GM12878 (cell line): ENCODE measurements around the gene FNDC8. TPM values are rescaled to one million over a fixed set of nuclear protein-coding genes. Genes with fewer than 3 reads are reported as not detected.
"Not testable (repeated sequence)": the region's sequence is repeated elsewhere in the genome, so short reads cannot be mapped to it uniquely, and the experiment has no call there.

ENCODE experiments used
- ATAC-seq: fragments of 200-7000 bp; cut with Tn5 transposase; 3 replicates; pipeline ENCODE4 v1.9.1; 2020; ENCODE audit warnings: mild to moderate bottlenecking, moderate library complexity
- BruUV-seq: library from RNA; stranded (reverse); fragments of 400-500 nt; replicated peaks from 2 replicates; lab custom pipeline; 2021; lab: Mats Ljungman, UMichigan
- CTCF ChIA-PET: fragments of 300-600 bp; sonication (Branson Sonifier 250); formaldehyde crosslinking; extraction: SDS; loops from one replicate; lab custom pipeline; 2021; ENCODE audit warnings: inconsistent platforms; lab: Yijun Ruan, JAX
- POLR2A ChIA-PET: fragments of 350-600 bp; formaldehyde crosslinking; extraction: SDS; loops from one replicate; lab custom pipeline; 2021; ENCODE audit warnings: inconsistent platforms; lab: Charles Lee
- RAD21 ChIA-PET: fragments of 300-600 bp; sonication (Branson Sonifier 250); formaldehyde crosslinking; loops from one replicate; lab custom pipeline; 2023; ENCODE audit warnings: antibody characterized with exemption; ENCODE audit not compliant: unreplicated experiment; lab: Charles Lee
- SMC1A ChIA-PET: fragments of 300-600 bp; sonication (Branson Sonifier 250); formaldehyde crosslinking; loops from one replicate; lab custom pipeline; 2023; ENCODE audit not compliant: unreplicated experiment, uncharacterized antibody; lab: Charles Lee
- DNase-seq: peaks from one replicate; pipeline ENCODE4 v3.0.0-alpha.2; 2011; ENCODE audit warnings: low read depth, low spot score
- FAIRE-seq: peaks from 3 replicates; lab custom pipeline; 2011; peaks lifted over from hg19 to GRCh38; lab: Jason Lieb, UNC
- H2AFZ ChIP-seq: 2 replicates; pipeline ENCODE4 v1.6.0; 2011; ENCODE audit warnings: low read depth, low read length, control low read depth; ENCODE audit not compliant: control insufficient read depth
- H3K27ac ChIP-seq: 2 replicates; pipeline ENCODE4 v1.5.1; 2011; ENCODE audit warnings: control low read depth; ENCODE audit not compliant: control insufficient read depth, insufficient read depth
- H3K27me3 ChIP-seq, 2 experiments: replicated peaks in 1 of 2; 2 replicates each; pipeline versions ENCODE4 v1.6.0 to v1.6.1; 2011; ENCODE audit warnings: low read length in 1 of 2; ENCODE audit not compliant: control insufficient read depth in 2 of 2, insufficient read depth in 2 of 2
- H3K36me3 ChIP-seq, 2 experiments: 2 replicates each; pipeline ENCODE4 v1.5.1; 2011; ENCODE audit warnings: low read length in 1 of 2; ENCODE audit not compliant: control insufficient read depth in 2 of 2, insufficient read depth in 2 of 2
- H3K4me1 ChIP-seq: 2 replicates; pipeline ENCODE4 v1.6.1; 2011; ENCODE audit warnings: mild to moderate bottlenecking, low read length, moderate library complexity, mixed read lengths; ENCODE audit not compliant: control insufficient read depth, insufficient read depth
- H3K4me2 ChIP-seq: 2 replicates; pipeline ENCODE4 v1.6.0; 2011; ENCODE audit warnings: control low read depth; ENCODE audit not compliant: control insufficient read depth, insufficient read depth
- H3K4me3 ChIP-seq: fragments of 200-600 bp; sonication (generic); 2 replicates; pipeline ENCODE4 v1.5.1; 2016
- H3K79me2 ChIP-seq: 2 replicates; pipeline ENCODE4 v1.6.0; 2011; ENCODE audit warnings: low read length; ENCODE audit not compliant: control insufficient read depth, insufficient read depth
- H3K9ac ChIP-seq: 2 replicates; pipeline ENCODE4 v1.8.0; 2011; ENCODE audit warnings: low read length, control low read depth, mixed read lengths; ENCODE audit not compliant: control insufficient read depth, insufficient read depth
- H3K9me3 ChIP-seq: replicated peaks from 3 replicates; pipeline ENCODE4 v1.5.1; 2011; ENCODE audit warnings: mild to moderate bottlenecking, low read length; ENCODE audit not compliant: control insufficient read depth, insufficient read depth
- H4K20me1 ChIP-seq: 2 replicates; pipeline ENCODE4 v1.6.0; 2011; ENCODE audit not compliant: control insufficient read depth, insufficient read depth
- BHLHE40 ChIP-seq, 2 experiments: fragments of 450-650 bp in 1 of 2; IDR thresholded peaks; 2 replicates each; pipeline ENCODE4 v1.6.1; 2011 to 2017; ENCODE audit warnings: low read depth in 2 of 2, borderline replicate concordance in 1 of 2, improper control_type of control experiment in 1 of 2, low read length in 1 of 2, mild to moderate bottlenecking in 1 of 2
- MLLT1 ChIP-seq: fragments of 450-650 bp; IDR thresholded peaks from 2 replicates; pipeline ENCODE4 v1.6.1; 2016; ENCODE audit warnings: mild to moderate bottlenecking
- POLR2A ChIP-seq: IDR thresholded peaks from 2 replicates; pipeline ENCODE4 v1.6.1; 2011; ENCODE audit warnings: low read depth, mild to moderate bottlenecking, low read length
- SREBF1 ChIP-seq: IDR thresholded peaks from 2 replicates; pipeline ENCODE4 v1.6.1; 2012; ENCODE audit warnings: mild to moderate bottlenecking, low read length
- TAF1 ChIP-seq: IDR thresholded peaks from 2 replicates; pipeline ENCODE4 v1.6.1; 2011; ENCODE audit warnings: mild to moderate bottlenecking, low read depth, low read length, borderline replicate concordance
- USF2 ChIP-seq: IDR thresholded peaks from 2 replicates; pipeline ENCODE4 v1.6.1; 2011; ENCODE audit warnings: low read depth, low read length, improper control_type of control experiment, borderline replicate concordance
- ZBTB33 ChIP-seq: fragments of 450-650 bp; IDR thresholded peaks from 2 replicates; pipeline ENCODE4 v1.6.1; 2017; ENCODE audit warnings: mild to moderate bottlenecking
- WGBS: methylation state at CpG from one replicate; pipeline ENCODE4 v1.1.6; 2016; ENCODE audit warnings: low lambda C conversion rate; ENCODE audit not compliant: insufficient replicate concordance, insufficient coverage; ENCODE audit errors: missing lambda C conversion rate; 5-methylcytosine and 5-hydroxymethylcytosine counted together
- in situ Hi-C: fragments of 300-500 bp; cut with MboI; formaldehyde crosslinking; loops from 9 replicates; pipeline ENCODE4 v1.14.3; 2018; ENCODE audit warnings: mixed read lengths
- intact Hi-C: fragments of 100-400 bp; cut with micrococcal nuclease; formaldehyde crosslinking; loops from one replicate; pipeline ENCODE4 v1.14.2; 2022; ENCODE audit not compliant: unreplicated experiment
- polyA plus RNA-seq, 11 experiments: library from polyadenylated mRNA; depleted of rRNA in 4 of 11; unstranded in 6 of 11; stranded (reverse) in 5 of 11; fragments of >200 nt; fragmentation: Nextera tagmentation in 4 of 11; fragmentation: Illumina TruSeq in 1 of 11; extraction: Ambion mirVana in 4 of 11; extraction: Trizol in 1 of 11; gene quantifications; 1 replicate in 1 of 11; 2 replicates in 10 of 11; pipeline versions ENCODE4 v1.2.1 to v1.2.3, GENCODE V29; 2011 to 2016; ENCODE audit warnings: inconsistent platforms in 2 of 11, missing spikeins in 2 of 11, low read depth in 1 of 11
- total RNA-seq, 4 experiments: library from RNA; depleted of rRNA in 3 of 4; stranded (reverse); fragments of >200 nt in 3 of 4; fragmentation: Illumina TruSeq in 1 of 4; extraction: Trizol in 1 of 4; gene quantifications; 2 replicates each; pipeline versions ENCODE4 v1.2.1 to v1.2.3, GENCODE V29; 2013 to 2021

The FNDC8 gene
- total and polyA plus RNA-seq, 10 of the 15 experiments (the other 5 are each of a cell fraction or from before 2014, with no cell fraction given), result 0.06 to 0.15 (median 0.11) TPM; not detected in 7

- Histone ChIP-seq H3K27me3 (peaks cover 0 to 2% of the 10 kb centered on the region in 2 experiments; a peak in 1 of 4 replicates), H2AFZ (no peak overlapping the region), H4K20me1 (no peaks in the 10 kb centered on the region), H3K27ac (no peak overlapping the region), H3K4me2 (no peak overlapping the region), H3K4me1 (no peaks in the 10 kb centered on the region), H3K9ac (no peak overlapping the region), H3K4me3 (no peak overlapping the region), H3K9me3 (no peaks in the 10 kb centered on the region), H3K79me2 (no peaks in the 10 kb centered on the region), H3K36me3 (no peaks in the 10 kb centered on the region)
- ATAC-seq (no peak; the same call in 2 of the 3 replicates), DNase-seq (no peak), FAIRE-seq (no peak)
- ChIA-PET RAD21 (no interaction called here), SMC1A (no interaction called here), POLR2A (interaction anchor here (0.6 kb wide), 1 partner anchor 150 kb away, joined by 3 read pairs; no protein-coding TSS in a partner anchor), CTCF (interaction anchor here (1.8 kb wide), 1 partner anchor 11 kb away, joined by 5 read pairs; no protein-coding TSS in a partner anchor)
- TF ChIP-seq BHLHE40 (IDR thresholded peaks at IDR 0.05; ENCODE audit: borderline replicate concordance in 1 of 2, low read depth in 2 of 2, low read length in 1 of 2) (no peak), POLR2A (no peak), MLLT1 (no peak), USF2 (no peak), SREBF1 (no peak), TAF1 (no peak), ZBTB33 (no peak)
- 42% methylated on average over 11 of the region's 11 CpGs for WGBS
- no TSS peak for BruUV-seq
- in situ Hi-C loops, result no loop called here
- intact Hi-C loops, result loop anchor here (10.0 kb wide), 1 partner anchor 385 kb away; the partner anchor contains the start of gene SLFN12L
These were observed 28.5 kb downstream of the FNDC8 start for GRCh38 chr17:35149941-35150340.

GRCh38 chr17:35151080-35151479 lies 29.7 kb downstream of the FNDC8 start:
- WGBS, result 88% methylated on average over 29 of the region's 29 CpGs
- H3K9me3 ChIP-seq, in situ Hi-C loops, ATAC-seq, H3K27ac ChIP-seq, H3K27me3 ChIP-seq, DNase-seq, H2AFZ ChIP-seq, H3K79me2 ChIP-seq, RAD21 ChIA-PET, H3K36me3 ChIP-seq, FAIRE-seq, BruUV-seq, H3K9ac ChIP-seq, H4K20me1 ChIP-seq, SMC1A ChIA-PET, intact Hi-C loops, H3K4me2 ChIP-seq, H3K4me1 ChIP-seq, POLR2A ChIA-PET, H3K4me3 ChIP-seq: not testable (repeated sequence)
- CTCF ChIA-PET, result interaction anchor here (1.1 kb wide), 1 partner anchor 253 kb away, joined by 3 read pairs; no protein-coding TSS in a partner anchor
